Superior temporal gyrus (tissue), 1 donor: ENCODE data around the gene PPP1R13L.

ENCODE experiments used
- DNase-seq: peaks from one replicate; pipeline ENCODE4 v3.0.0-alpha.2; 2016; ENCODE audit errors: extremely low spot score

The PPP1R13L gene

GRCh38 chr19:45406226-45407090 lies 1.6 kb upstream of the PPP1R13L start, which contains the start of gene POLR1G:
TSS of gene POLR1G (plus strand) at chr19:45406644. CDS start at chr19:45406697, 53 bp downstream.
- peak; percentile 97 for DNase-seq

GRCh38 chr19:45405435-45406225 lies 761 bp upstream of the PPP1R13L start:
- DNase-seq, result peak; percentile 91

DNA sequence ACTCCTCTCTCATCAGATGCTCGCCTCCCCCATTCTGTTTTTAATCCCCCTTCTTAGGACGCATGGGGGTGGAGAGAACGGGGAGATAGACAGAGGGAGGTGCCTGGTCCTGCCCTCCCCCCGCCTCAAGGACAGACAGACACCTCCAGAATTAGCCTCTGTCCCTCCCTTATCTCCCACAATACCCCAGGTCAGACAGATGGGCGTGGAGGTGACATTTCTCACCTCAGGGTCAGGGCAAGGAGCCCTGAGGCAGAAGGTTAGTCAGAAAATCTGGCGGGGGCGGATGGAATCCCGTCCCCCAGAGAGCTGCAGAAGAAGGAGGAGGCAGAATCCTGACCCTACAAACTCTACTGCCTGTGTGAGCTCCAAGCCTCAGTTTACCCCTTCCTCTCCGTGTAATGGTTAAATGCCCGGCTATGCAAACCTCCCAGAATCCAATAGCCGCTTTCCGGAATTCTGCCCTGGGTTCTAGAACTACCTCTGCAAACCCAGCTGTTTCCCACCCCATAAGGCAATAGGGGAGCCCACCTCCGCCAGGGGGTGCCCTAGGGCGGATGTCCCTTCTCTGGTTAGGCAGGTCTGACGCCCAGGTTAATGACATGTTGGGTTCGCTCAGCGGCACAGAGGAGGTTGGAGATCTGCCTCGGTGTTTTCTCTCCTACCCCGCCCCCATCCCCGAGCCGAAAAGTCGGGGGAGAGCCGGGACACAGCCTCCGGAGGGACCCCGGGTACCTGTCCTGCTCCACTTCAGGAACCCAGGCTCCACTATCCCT lies 900 bp downstream of the PPP1R13L start:
- DNase-seq, result no peak

- DNase-seq, result no peak
Measured at GRCh38 chr19:45403272-45403671, 1.6 kb downstream of the PPP1R13L start.

DNA sequence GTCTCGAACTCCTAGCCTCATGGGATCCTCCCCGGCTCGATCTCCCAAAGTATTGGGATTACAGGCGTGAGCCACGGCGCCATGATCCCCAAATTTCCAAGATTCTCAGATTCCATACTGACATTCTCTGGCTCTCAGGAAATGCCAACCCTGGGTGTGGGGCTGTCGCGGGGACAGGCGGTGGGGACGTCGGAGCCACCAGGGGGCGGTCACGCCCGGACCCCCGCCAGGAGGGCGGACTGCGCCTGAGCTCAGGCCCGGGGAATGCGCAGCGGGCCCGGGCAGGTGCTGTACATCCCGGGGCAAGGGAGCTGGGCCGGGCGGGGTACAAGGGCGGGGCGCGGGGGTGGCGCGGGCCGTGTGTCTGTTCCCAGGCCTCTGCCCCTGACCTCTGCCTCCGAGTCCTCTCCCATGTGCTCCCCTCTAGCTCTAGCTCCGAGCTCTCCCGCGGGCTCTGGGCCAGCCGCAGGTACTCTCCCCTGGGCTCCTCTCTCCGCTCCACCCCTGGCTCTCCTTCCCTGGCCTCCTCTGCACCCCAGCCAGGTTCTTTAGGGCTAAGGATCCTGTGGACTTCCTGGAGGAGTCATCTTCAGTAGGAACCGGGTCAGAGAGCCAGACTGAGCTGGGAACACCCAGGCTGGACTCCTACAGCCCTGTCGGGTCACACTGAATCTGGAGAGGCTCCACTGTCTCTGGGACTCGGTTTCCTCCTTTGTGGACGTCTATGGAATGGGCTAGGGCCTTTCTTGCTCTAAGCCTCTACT lies 2.4 kb downstream of the PPP1R13L start:
- DNase-seq, result no peak

DNA sequence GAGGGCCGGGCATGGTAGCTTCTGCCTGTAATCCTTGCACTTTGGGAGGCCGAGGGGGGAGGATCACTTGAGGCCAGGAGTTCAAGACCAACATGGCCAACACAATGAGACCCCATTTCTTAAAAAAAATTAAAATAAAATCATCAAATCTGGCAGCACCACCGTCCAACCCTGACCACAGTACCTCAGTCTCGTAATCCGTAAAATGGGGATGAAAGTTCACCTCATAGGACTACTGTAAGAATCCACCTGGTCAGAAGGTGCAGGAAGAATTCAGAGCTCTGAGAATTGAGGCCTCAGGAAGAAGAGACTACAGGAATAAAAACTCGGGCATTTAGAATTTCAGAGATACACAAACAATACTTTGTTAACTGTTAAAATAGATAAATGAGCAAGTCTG lies 3.1 kb downstream of the PPP1R13L start:
- DNase-seq, result no peak

GRCh38 chr19:45400192-45400591 lies 4.7 kb downstream of the PPP1R13L start:
- no peak for DNase-seq

GRCh38 chr19:45395821-45396617 lies 8.8 kb downstream of the PPP1R13L start:
- no peak for DNase-seq

- DNase-seq, result no peak
Measured at GRCh38 chr19:45391871-45392665, 12.8 kb downstream of the PPP1R13L start.

GRCh38 chr19:45391346-45391745 lies 13.5 kb downstream of the PPP1R13L start:
- no peak for DNase-seq

DNA sequence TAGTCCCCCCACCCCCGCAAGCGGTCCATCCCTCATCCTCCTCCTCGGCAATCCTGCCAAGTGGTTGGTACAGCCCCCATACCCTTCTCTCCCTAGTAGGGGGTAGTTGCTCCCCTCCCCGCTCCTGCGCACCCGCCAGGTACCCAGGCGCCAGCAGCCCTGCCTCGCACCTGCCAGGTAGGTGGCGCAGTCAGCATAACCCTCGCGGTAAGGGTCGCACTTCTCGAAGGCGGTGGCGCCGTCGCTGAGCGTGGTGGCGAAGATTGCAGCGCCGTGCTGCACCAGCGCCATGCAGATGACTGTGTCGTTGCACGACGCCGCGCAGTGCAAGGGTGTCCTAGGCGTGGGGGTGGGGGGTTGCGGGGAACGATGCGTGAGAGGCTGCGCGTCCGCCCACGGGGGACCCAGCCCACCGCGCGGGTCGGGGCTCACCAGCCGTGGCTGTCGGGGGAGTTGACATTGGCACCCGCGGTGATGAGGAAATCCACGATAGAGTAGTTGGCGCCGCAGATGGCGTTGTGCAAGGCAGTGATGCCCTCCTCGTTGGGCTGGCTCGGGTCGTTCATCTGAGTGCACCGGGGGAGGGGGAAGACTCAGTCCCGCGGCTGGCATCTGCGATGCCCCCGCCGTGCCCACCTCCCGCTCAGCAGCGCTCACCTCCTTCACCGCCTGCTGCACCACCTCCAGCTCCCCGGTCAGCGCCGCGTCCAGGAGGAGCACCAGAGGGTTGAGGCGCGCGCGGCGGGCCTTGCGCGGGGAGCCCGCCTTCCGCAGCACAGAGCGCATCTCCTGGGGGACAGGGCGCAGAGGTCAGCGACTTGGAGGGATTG lies 19.3 kb downstream of the PPP1R13L start:
- no peak for DNase-seq

DNA sequence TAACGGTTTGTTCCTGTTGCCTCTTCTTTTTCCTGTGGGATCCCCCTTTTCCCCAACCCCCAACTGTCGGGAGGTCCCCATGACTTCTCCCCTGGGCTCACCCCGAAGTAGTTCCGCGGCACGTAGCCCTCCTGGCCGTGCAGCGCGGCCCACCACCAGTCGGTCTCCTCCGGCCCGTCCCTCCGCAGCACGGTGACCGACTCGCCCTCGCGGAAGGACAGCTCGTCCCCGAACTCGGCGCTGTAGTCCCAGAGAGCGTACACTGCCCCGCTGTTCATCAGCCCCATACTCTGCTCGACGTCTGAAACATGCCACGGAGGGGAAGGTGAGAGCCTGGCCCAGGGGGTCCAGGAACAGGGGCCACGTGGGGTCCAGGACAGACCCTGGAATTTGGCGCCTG lies 22.4 kb downstream of the PPP1R13L start:
- DNase-seq, result no peak

- no peak for DNase-seq
Measured at GRCh38 chr19:45380107-45380506, 24.8 kb downstream of the PPP1R13L start.

- no peak for DNase-seq
Measured at GRCh38 chr19:45376045-45376724, 28.7 kb downstream of the PPP1R13L start.

- DNase-seq, result peak; percentile 99
Measured at GRCh38 chr19:45370410-45371204, 34.3 kb downstream of the PPP1R13L start, which contains the start of gene ERCC2. TSS of gene ERCC2 (minus strand) at chr19:45370573. CDS start at chr19:45370540, 33 bp downstream.

GRCh38 chr19:45368737-45369340 lies 36.0 kb downstream of the PPP1R13L start:
- DNase-seq, result no peak

- no peak for DNase-seq
Measured at GRCh38 chr19:45368127-45368526, 36.7 kb downstream of the PPP1R13L start.
